ENCODE results near the gene ADAMTS3.
A peak's percentile ranks its signal among the peaks of the same experiment; 100 is the strongest.

The ADAMTS3 gene

DNA sequence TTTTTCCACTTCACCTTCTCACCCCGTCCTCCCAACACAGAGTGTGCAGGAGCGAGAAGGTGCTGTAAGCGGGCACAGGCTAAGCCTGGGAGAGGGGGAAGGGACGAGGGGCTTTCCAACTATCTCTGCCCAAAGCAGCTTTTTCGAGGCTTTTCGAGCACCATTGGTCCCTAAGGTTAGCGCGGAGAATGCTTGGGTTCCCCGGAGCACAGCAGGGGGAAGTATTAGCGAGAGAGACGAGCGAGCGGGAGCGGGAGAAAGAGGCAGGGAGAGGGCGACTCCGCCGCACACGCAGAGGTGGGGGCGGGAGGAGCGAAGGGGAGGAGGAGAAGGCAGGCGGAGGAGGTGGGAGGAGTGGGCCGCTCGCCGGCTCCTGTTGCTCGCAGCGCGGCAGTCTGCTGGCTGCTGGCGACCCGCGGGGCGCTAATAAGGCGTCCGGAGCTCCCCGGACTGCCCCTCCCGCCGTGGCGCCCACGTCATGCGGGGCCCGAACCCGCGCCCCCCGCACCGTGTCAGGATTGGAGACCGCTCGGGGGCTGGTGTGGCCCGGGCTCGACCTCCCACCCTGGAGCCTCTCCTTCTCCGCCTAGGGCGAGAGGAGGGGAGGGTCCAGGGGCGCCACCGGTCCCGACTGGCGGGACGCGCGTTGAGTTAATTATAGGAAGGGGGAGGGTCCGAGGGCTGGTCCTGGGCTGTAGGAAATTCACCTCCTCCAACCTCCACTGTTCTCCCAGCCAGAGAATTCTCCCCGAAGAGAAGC lies at the start of gene ADAMTS3:
Gene ADAMTS3, minus strand, starts transcription at position 263 of the 760 bp plus-strand sequence. CDS start 459 bp downstream, outside the sequence.
- Mint-ChIP-seq H3K36me3 (no peaks in the 10 kb centered on the region), H3K4me3 (peak within 1 kb of the TSS; percentile 45), H3K4me1 (peaks cover 4% of the 10 kb centered on the region), H3K9me3 (no peaks in the 10 kb centered on the region), H3K27ac (no peak within 1 kb of the TSS)
- DNase-seq (ENCODE audit: low spot score in 2 of 2) (no peak), ATAC-seq (peak; percentile 26)

GRCh38 chr4:72613959-72614358 lies 44.9 kb upstream of the ADAMTS3 start:
- ATAC-seq (no peak), DNase-seq (ENCODE audit: low spot score in 2 of 2) (no peak)
- Mint-ChIP-seq H3K9me3 (peaks cover 11% of the 10 kb centered on the region), H3K36me3 (no peaks in the 10 kb centered on the region), H3K4me1 (no peaks in the 10 kb centered on the region), H3K27ac (no peak overlapping the region), H3K4me3 (no peak overlapping the region)

GRCh38 chr4:72606751-72607150 lies 37.7 kb upstream of the ADAMTS3 start:
- H3K36me3 Mint-ChIP-seq, result no peaks in the 10 kb centered on the region
- ATAC-seq, result no peak
- no peak overlapping the region for H3K27ac Mint-ChIP-seq
- no peak for DNase-seq (ENCODE audit: low spot score in 2 of 2)
- H3K4me1 Mint-ChIP-seq, result no peaks in the 10 kb centered on the region
- H3K9me3 Mint-ChIP-seq, result peaks cover 7% of the 10 kb centered on the region
- no peak overlapping the region for H3K4me3 Mint-ChIP-seq

DNA sequence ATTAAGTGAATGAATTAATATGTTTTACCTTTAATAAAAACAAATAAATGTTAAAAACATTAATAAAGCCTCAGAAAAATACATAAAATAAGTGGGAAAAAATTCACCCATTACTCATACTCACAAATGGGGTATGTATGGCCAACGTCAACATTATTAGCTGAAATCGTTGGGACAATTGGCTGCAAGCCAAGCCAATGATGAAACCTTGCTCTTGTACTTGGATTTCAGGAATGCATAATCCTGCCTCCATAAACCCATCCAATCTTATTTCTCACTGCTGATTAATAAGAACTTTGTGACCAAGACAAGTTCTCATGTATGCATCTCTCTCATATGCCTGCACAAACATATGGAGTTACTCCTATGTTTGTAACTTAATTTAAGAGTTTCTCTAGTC lies 35.3 kb upstream of the ADAMTS3 start:
- no peak overlapping the region for H3K4me3 Mint-ChIP-seq
- H3K27ac Mint-ChIP-seq, result no peak overlapping the region
- DNase-seq (ENCODE audit: low spot score in 2 of 2) (no peak), ATAC-seq (no peak)
- H3K9me3 Mint-ChIP-seq, result peaks cover 7% of the 10 kb centered on the region
- no peaks in the 10 kb centered on the region for H3K4me1 Mint-ChIP-seq
- no peaks in the 10 kb centered on the region for H3K36me3 Mint-ChIP-seq

DNA sequence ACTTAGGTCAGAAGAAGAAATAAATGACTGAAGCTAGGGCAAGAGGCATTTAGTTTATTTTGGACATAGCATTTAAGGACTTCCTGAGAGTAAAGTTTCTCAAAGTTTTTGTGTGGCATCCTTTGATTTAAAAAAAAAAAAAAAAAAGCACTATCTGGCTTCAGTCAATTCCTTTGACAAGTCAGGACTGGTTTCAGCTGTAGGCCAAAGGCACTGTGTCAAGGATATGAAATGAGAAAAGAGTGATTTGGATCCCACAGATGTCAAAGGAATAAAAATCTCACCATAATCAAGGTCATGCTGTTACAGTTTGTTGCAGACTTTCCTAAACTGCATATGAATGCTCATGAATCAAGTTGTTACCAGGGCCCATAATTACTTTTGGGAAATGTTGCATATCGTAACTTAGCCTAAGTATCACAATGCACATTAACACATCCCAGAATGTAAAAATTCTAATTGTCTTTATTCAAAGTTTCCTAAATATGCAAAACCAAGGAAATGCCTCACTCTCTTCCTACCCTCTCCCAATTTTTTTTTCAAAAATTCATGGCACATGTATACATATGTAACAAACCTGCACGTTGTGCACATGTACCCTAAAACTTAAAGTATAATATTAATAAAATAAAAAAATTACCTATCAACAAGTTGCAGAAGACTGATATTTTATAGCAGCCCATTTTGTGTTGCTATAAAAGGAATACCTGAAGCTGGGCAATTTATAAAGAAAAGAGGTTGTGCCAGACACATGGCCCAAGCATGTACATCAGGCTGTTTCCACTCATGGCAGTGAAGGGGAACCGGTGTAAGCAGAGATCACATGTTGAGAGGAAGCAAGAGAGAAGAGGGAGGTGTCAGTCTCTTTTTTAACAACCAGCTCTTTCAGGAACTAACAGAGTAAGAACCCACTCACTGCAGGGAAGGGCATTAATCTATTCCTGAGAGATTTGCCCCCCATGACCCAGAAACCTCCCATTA lies 33.7 kb upstream of the ADAMTS3 start:
- Mint-ChIP-seq H3K4me3 (no peak overlapping the region), H3K27ac (no peak overlapping the region), H3K36me3 (no peaks in the 10 kb centered on the region), H3K9me3 (peaks cover 4% of the 10 kb centered on the region), H3K4me1 (no peaks in the 10 kb centered on the region)
- no peak for ATAC-seq
- no peak for DNase-seq (ENCODE audit: low spot score in 2 of 2)

GRCh38 chr4:72591547-72592454 lies 22.8 kb upstream of the ADAMTS3 start:
- Mint-ChIP-seq H3K9me3 (peaks cover 5% of the 10 kb centered on the region), H3K4me3 (no peak overlapping the region), H3K4me1 (no peaks in the 10 kb centered on the region), H3K36me3 (no peaks in the 10 kb centered on the region), H3K27ac (no peak overlapping the region)
- DNase-seq (ENCODE audit: low spot score in 2 of 2) (no peak), ATAC-seq (no peak)

GRCh38 chr4:72587334-72587733 lies 18.3 kb upstream of the ADAMTS3 start:
- H3K27ac Mint-ChIP-seq, result no peak overlapping the region
- H3K4me1 Mint-ChIP-seq, result no peaks in the 10 kb centered on the region
- H3K36me3 Mint-ChIP-seq, result no peaks in the 10 kb centered on the region
- no peaks in the 10 kb centered on the region for H3K9me3 Mint-ChIP-seq
- DNase-seq (ENCODE audit: low spot score in 2 of 2) (no peak), ATAC-seq (no peak)
- H3K4me3 Mint-ChIP-seq, result no peak overlapping the region

GRCh38 chr4:72582853-72583252 lies 13.8 kb upstream of the ADAMTS3 start:
- Mint-ChIP-seq H3K27ac (no peak overlapping the region), H3K4me3 (no peak overlapping the region), H3K36me3 (no peaks in the 10 kb centered on the region), H3K4me1 (no peaks in the 10 kb centered on the region), H3K9me3 (no peaks in the 10 kb centered on the region)
- DNase-seq (ENCODE audit: low spot score in 2 of 2) (no peak), ATAC-seq (no peak)

GRCh38 chr4:72577211-72577610 lies 8.2 kb upstream of the ADAMTS3 start:
- Mint-ChIP-seq H3K4me1 (no peaks in the 10 kb centered on the region), H3K9me3 (no peaks in the 10 kb centered on the region), H3K27ac (no peak overlapping the region), H3K4me3 (no peak overlapping the region), H3K36me3 (no peaks in the 10 kb centered on the region)
- no peak for ATAC-seq
- DNase-seq (ENCODE audit: low spot score in 2 of 2), result no peak

- Mint-ChIP-seq H3K4me3 (no peak overlapping the region), H3K36me3 (no peaks in the 10 kb centered on the region), H3K4me1 (peaks cover 4% of the 10 kb centered on the region), H3K9me3 (no peaks in the 10 kb centered on the region), H3K27ac (no peak overlapping the region)
- no peak for ATAC-seq
- DNase-seq (ENCODE audit: low spot score in 2 of 2), result no peak
Observed at GRCh38 chr4:72571337-72571736, 2.3 kb upstream of the ADAMTS3 start.

DNA sequence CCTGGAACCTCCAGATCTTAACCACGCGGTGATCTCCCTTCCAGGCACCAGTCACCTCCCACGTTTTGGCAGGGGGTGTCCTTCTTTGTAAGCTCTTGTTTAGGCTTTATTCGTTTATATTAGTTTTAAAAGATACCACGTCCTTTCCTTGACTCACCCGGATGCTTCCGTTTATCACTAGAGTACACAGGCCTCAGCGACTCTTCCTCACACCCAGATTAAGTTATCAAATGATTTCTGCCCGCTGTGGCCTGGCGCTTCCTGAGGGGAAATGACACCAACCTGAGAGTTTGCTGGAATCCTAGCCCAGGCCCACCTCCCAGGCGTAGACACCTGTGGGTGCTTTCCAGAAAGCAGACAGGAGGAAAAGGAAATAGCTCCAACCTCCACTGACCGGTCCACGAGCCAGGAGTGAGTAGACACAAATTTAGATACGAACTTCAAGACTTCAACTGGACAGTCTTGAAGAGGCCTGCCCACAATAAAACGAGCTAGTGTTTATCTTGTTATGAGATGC lies 756 bp upstream of the ADAMTS3 start:
- H3K9me3 Mint-ChIP-seq, result no peaks in the 10 kb centered on the region
- H3K27ac Mint-ChIP-seq, result no peak overlapping the region
- DNase-seq (ENCODE audit: low spot score in 2 of 2) (no peak), ATAC-seq (no peak)
- H3K4me1 Mint-ChIP-seq, result peaks cover 4% of the 10 kb centered on the region
- no peaks in the 10 kb centered on the region for H3K36me3 Mint-ChIP-seq
- H3K4me3 Mint-ChIP-seq, result no peak overlapping the region

DNA sequence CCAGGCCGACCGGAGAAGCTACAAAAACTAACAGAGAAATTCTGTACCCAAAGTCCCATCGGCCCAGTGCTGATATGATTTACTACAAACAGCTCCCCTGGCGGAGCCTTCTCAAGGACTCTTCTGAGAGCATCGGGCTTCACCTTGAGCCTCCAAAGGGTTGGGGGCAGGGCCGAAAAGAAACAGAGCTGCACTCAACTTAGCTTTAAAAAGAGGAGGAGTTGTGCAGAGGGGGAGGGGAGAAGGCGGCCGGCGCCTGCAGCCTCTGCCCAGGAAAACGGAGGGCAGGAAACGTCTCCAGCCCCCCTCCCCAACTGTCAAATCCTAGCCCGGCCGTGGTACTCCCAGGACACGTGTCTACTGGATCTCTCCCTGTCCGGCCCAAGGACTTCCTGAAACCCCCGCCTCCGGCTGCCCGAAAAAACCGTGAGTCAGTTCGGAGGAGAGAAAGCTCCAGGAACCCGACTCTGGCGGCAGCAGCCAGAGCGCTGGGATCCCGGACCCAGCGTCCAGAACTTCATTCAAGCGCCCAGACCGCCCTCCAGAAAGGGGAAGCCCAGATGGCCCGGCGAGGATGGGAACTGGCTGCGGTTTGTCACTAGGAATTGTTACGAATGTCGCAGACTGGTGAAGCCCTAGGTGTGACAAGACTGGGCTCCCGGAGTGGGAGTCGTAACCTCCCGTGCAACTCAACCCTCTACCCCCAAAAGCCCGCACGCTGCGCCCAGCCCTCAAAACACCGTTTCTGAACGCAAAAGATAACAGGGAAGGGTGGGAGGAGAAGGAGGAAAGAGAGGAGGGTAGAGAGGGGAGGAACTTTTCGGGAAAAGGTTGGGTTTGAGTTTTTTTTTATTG lies 973 bp downstream of the ADAMTS3 start:
- H3K4me1 Mint-ChIP-seq, result peaks cover 4% of the 10 kb centered on the region
- ATAC-seq, result no peak
- DNase-seq (ENCODE audit: low spot score in 2 of 2), result no peak
- no peaks in the 10 kb centered on the region for H3K36me3 Mint-ChIP-seq
- H3K4me3 Mint-ChIP-seq, result peak overlapping the region; percentile 45
- no peak overlapping the region for H3K27ac Mint-ChIP-seq
- H3K9me3 Mint-ChIP-seq, result no peaks in the 10 kb centered on the region

GRCh38 chr4:72567036-72567435 lies 2.0 kb downstream of the ADAMTS3 start:
- Mint-ChIP-seq H3K4me3 (no peak overlapping the region), H3K36me3 (no peaks in the 10 kb centered on the region), H3K9me3 (no peaks in the 10 kb centered on the region), H3K4me1 (peaks cover 4% of the 10 kb centered on the region), H3K27ac (no peak overlapping the region)
- ATAC-seq (no peak), DNase-seq (ENCODE audit: low spot score in 2 of 2) (no peak)

DNA sequence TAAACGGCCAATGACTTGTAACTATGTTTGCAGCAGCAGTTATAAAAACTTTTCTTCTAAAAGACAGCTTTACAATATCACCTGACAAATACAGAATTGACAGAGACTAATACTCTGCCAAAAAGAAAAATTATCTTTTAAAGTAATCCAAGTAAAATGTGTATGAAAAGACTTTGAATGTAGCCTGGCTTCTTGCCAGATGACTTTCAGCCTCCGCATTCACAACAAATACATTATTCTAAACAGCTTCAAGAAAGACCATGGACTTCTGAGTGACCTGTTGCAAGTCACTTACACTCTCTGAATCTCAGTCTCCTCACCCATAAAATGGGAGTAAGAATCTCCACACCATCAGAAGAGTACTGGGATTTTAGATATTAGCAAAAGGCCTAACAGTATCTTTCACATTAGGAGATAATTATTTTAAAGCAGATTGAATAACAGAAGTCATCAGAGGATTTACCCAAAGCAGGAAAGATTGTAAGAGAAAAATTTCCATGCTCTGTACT lies 2.5 kb downstream of the ADAMTS3 start:
- Mint-ChIP-seq H3K9me3 (no peaks in the 10 kb centered on the region), H3K36me3 (no peaks in the 10 kb centered on the region), H3K4me1 (peaks cover 4% of the 10 kb centered on the region), H3K27ac (no peak overlapping the region), H3K4me3 (no peak overlapping the region)
- ATAC-seq, result no peak
- DNase-seq (ENCODE audit: low spot score in 2 of 2), result no peak
